ENCODE results near the gene MPEG1.

GRCh38 chr11:59199546-59200422, 12.9 kb downstream of the MPEG1 start:
- TF ChIP-seq GATA1 (IDR thresholded peaks at IDR 0.05; ENCODE audit: low read depth, low read length), result no peak
- TF ChIP-seq POLR2A (IDR thresholded peaks at IDR 0.05; ENCODE audit: low read length), result no peak
